Measurements from ENCODE around the gene MIER2. TPM values are rescaled to one million over a fixed set of nuclear protein-coding genes. Genes with fewer than 3 reads are reported as not detected.

Gene MIER2
- total RNA-seq, 1 experiment from 2014 or later, result 22.8 TPM

DNA sequence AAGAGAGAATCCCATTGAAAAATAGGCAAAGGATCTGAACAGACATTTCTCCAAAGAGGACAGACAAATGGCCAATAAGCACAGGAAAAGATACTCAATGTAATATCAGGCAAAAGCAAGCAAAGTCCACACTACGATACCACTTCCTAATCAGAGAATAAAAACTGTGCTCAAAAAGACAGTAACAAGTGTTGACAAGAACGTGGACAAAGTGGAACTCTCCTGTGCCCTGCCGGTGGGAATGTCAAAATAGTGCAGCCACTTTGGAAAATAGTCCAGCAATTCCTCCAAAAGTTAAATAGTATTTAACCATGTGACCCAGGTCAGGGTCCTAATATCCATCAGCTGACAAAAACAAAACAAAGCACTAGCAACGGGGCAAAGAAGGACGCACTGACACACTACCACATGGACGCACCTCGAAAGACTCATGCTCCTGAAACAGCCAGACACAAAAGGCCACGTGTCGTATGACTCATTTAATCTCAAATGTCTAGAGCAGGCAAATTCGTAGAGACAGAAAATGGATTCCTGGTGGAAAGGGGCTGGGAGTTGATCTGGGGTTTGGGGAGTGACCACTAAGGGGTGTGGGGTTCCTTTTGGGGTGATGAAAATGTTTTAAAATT is 5.2 kb downstream of the MIER2 start:
- no peak for DNase-seq
- Mint-ChIP-seq H3K9me3 (ENCODE audit: low read depth, unreplicated experiment) (no peaks in the 10 kb centered on the region), H3K27me3 (ENCODE audit: unreplicated experiment) (no peaks in the 10 kb centered on the region), H3K27ac (ENCODE audit: unreplicated experiment) (no peak overlapping the region), H3K36me3 (ENCODE audit: insufficient read depth, unreplicated experiment) (peaks cover 42% of the 10 kb centered on the region), H3K4me1 (ENCODE audit: low read depth, unreplicated experiment) (peaks cover 14% of the 10 kb centered on the region), H3K4me3 (ENCODE audit: low read depth, unreplicated experiment) (no peak overlapping the region)
- intact Hi-C loops (cut with micrococcal nuclease; ENCODE audit: unreplicated experiment), result no loop called here
- CTCF ChIA-PET, result no interaction called here
- TF ChIP-seq, protein P1, sequence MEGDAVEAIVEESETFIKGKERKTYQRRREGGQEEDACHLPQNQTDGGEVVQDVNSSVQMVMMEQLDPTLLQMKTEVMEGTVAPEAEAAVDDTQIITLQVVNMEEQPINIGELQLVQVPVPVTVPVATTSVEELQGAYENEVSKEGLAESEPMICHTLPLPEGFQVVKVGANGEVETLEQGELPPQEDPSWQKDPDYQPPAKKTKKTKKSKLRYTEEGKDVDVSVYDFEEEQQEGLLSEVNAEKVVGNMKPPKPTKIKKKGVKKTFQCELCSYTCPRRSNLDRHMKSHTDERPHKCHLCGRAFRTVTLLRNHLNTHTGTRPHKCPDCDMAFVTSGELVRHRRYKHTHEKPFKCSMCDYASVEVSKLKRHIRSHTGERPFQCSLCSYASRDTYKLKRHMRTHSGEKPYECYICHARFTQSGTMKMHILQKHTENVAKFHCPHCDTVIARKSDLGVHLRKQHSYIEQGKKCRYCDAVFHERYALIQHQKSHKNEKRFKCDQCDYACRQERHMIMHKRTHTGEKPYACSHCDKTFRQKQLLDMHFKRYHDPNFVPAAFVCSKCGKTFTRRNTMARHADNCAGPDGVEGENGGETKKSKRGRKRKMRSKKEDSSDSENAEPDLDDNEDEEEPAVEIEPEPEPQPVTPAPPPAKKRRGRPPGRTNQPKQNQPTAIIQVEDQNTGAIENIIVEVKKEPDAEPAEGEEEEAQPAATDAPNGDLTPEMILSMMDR (IDR thresholded peaks at IDR 0.05; ENCODE audit: unreplicated experiment), result no peak
- no TSS peak for BruUV-seq (replicated peaks)

DNA sequence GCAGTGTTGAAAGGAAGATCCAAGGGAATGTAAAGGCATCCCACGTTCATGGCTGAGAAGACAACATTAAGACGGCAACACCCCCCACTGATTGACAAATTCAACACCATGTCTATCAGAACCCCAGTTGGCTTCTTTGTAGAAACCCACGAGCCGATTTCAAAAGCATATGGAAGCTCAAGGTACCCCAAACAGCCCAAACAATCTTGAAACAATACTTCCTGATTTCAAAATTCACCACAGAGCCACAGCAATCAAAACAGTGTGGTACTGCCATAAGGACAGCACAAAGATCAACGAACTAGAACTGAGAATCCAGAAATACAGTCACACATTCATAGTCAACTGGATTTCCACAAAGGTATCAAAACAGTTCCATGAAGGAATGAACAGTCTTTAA is 6.2 kb downstream of the MIER2 start:
- peaks cover 14% of the 10 kb centered on the region for H3K4me1 Mint-ChIP-seq (ENCODE audit: low read depth, unreplicated experiment)

GRCh38 chr19:336067-336614 is 8.5 kb downstream of the MIER2 start:
- Mint-ChIP-seq H3K27me3 (ENCODE audit: unreplicated experiment) (no peaks in the 10 kb centered on the region), H3K4me3 (ENCODE audit: low read depth, unreplicated experiment) (no peak overlapping the region), H3K4me1 (ENCODE audit: low read depth, unreplicated experiment) (no peaks in the 10 kb centered on the region), H3K9me3 (ENCODE audit: low read depth, unreplicated experiment) (no peaks in the 10 kb centered on the region), H3K36me3 (ENCODE audit: insufficient read depth, unreplicated experiment) (peaks cover 22% of the 10 kb centered on the region), H3K27ac (ENCODE audit: unreplicated experiment) (no peak overlapping the region)
- TF ChIP-seq, protein P1 (IDR thresholded peaks at IDR 0.05; ENCODE audit: unreplicated experiment), result no peak
- BruUV-seq (replicated peaks), result no TSS peak
- CTCF ChIA-PET, result no interaction called here
- intact Hi-C loops (cut with micrococcal nuclease; ENCODE audit: unreplicated experiment), result no loop called here
- no peak for DNase-seq

More for the DNA sequence above, 6.2 kb downstream of the MIER2 start:
- no peak for DNase-seq
- intact Hi-C loops (cut with micrococcal nuclease; ENCODE audit: unreplicated experiment), result no loop called here
- Mint-ChIP-seq H3K9me3 (ENCODE audit: low read depth, unreplicated experiment) (no peaks in the 10 kb centered on the region), H3K27ac (ENCODE audit: unreplicated experiment) (no peak overlapping the region), H3K4me3 (ENCODE audit: low read depth, unreplicated experiment) (no peak overlapping the region), H3K36me3 (ENCODE audit: insufficient read depth, unreplicated experiment) (peaks cover 37% of the 10 kb centered on the region), H3K27me3 (ENCODE audit: unreplicated experiment) (no peaks in the 10 kb centered on the region)
- CTCF ChIA-PET, result no interaction called here
- TF ChIP-seq, protein P1 (IDR thresholded peaks at IDR 0.05; ENCODE audit: unreplicated experiment), result no peak
- no TSS peak for BruUV-seq (replicated peaks)

- no TSS peak for BruUV-seq (replicated peaks)
- Mint-ChIP-seq H3K36me3 (ENCODE audit: insufficient read depth, unreplicated experiment) (peaks cover 22% of the 10 kb centered on the region), H3K9me3 (ENCODE audit: low read depth, unreplicated experiment) (no peaks in the 10 kb centered on the region), H3K4me3 (ENCODE audit: low read depth, unreplicated experiment) (no peak overlapping the region), H3K27ac (ENCODE audit: unreplicated experiment) (no peak overlapping the region), H3K27me3 (ENCODE audit: unreplicated experiment) (no peaks in the 10 kb centered on the region), H3K4me1 (ENCODE audit: low read depth, unreplicated experiment) (no peaks in the 10 kb centered on the region)
- CTCF ChIA-PET, result interaction anchor here (0.9 kb wide), 1 partner anchor 149 kb away, joined by 3 read pairs; no protein-coding TSS in a partner anchor
- intact Hi-C loops (cut with micrococcal nuclease; ENCODE audit: unreplicated experiment), result no loop called here
- DNase-seq, result no peak
- TF ChIP-seq, protein P1 (IDR thresholded peaks at IDR 0.05; ENCODE audit: unreplicated experiment), result no peak
Measured at GRCh38 chr19:335486-336066, 9.0 kb downstream of the MIER2 start.
